NCI-H2196 (cell line): ENCODE results near the gene CSNK1A1L.

Experiments
- DNase-seq: peaks from one replicate; lab custom pipeline; 2025; ENCODE audit not compliant: unreplicated experiment; lab: John Stamatoyannopoulos, UW

The CSNK1A1L gene

GRCh38 chr13:37107456-37107855 lies 2.0 kb upstream of the CSNK1A1L start:
- DNase-seq = no peak

GRCh38 chr13:37106642-37107041 lies 1.2 kb upstream of the CSNK1A1L start:
- DNase-seq = no peak

GRCh38 chr13:37102896-37103295 lies 2.6 kb downstream of the CSNK1A1L start:
- DNase-seq = no peak

- no peak for DNase-seq
Measured at GRCh38 chr13:37101201-37101600, 4.3 kb downstream of the CSNK1A1L start.

- no peak for DNase-seq
Measured at GRCh38 chr13:37100731-37101130, 4.7 kb downstream of the CSNK1A1L start.

GRCh38 chr13:37097076-37097475 lies 8.4 kb downstream of the CSNK1A1L start:
- no peak for DNase-seq

GRCh38 chr13:37094840-37095239 lies 10.6 kb downstream of the CSNK1A1L start:
- DNase-seq = no peak

- DNase-seq = no peak
Measured at GRCh38 chr13:37094099-37094498, 11.4 kb downstream of the CSNK1A1L start.

- DNase-seq = no peak
Measured at GRCh38 chr13:37091835-37092234, 13.6 kb downstream of the CSNK1A1L start.

GRCh38 chr13:37090912-37091311 lies 14.6 kb downstream of the CSNK1A1L start:
- DNase-seq = no peak

- DNase-seq = no peak
Measured at GRCh38 chr13:37089495-37089894, 16.0 kb downstream of the CSNK1A1L start.

- no peak for DNase-seq
Measured at GRCh38 chr13:37087486-37087885, 18.0 kb downstream of the CSNK1A1L start.

- DNase-seq = no peak
Measured at GRCh38 chr13:37085606-37086005, 19.9 kb downstream of the CSNK1A1L start.

GRCh38 chr13:37076818-37077217 lies 28.6 kb downstream of the CSNK1A1L start:
- no peak for DNase-seq

GRCh38 chr13:37075164-37075563 lies 30.3 kb downstream of the CSNK1A1L start:
- DNase-seq = no peak

- peak; percentile 8 for DNase-seq
Measured at GRCh38 chr13:37074703-37075102, 30.8 kb downstream of the CSNK1A1L start.

- no peak for DNase-seq
Measured at GRCh38 chr13:37072024-37072423, 33.4 kb downstream of the CSNK1A1L start.

GRCh38 chr13:37070956-37071355 lies 34.5 kb downstream of the CSNK1A1L start:
- DNase-seq = no peak

GRCh38 chr13:37070145-37070695 lies 35.2 kb downstream of the CSNK1A1L start:
- DNase-seq = no peak

GRCh38 chr13:37069597-37070103 lies 35.8 kb downstream of the CSNK1A1L start:
- DNase-seq = no peak

GRCh38 chr13:37068962-37069361 lies 36.5 kb downstream of the CSNK1A1L start:
- no peak for DNase-seq

GRCh38 chr13:37067874-37068273 lies 37.6 kb downstream of the CSNK1A1L start:
- no peak for DNase-seq

GRCh38 chr13:37065890-37066526 lies 39.5 kb downstream of the CSNK1A1L start:
- DNase-seq = no peak
